ENCODE results near the gene FGF22. TPM values are rescaled to one million over a fixed set of nuclear protein-coding genes. Genes with fewer than 3 reads are reported as not detected.
A peak's percentile ranks its signal among the peaks of the same experiment; 100 is the strongest.

FGF22 gene
- total and polyA plus RNA-seq, 2 of the 13 experiments (the other 11 are each of a cell fraction or from before 2014, with no cell fraction given), result 0.24 TPM; not detected in 1

DNA sequence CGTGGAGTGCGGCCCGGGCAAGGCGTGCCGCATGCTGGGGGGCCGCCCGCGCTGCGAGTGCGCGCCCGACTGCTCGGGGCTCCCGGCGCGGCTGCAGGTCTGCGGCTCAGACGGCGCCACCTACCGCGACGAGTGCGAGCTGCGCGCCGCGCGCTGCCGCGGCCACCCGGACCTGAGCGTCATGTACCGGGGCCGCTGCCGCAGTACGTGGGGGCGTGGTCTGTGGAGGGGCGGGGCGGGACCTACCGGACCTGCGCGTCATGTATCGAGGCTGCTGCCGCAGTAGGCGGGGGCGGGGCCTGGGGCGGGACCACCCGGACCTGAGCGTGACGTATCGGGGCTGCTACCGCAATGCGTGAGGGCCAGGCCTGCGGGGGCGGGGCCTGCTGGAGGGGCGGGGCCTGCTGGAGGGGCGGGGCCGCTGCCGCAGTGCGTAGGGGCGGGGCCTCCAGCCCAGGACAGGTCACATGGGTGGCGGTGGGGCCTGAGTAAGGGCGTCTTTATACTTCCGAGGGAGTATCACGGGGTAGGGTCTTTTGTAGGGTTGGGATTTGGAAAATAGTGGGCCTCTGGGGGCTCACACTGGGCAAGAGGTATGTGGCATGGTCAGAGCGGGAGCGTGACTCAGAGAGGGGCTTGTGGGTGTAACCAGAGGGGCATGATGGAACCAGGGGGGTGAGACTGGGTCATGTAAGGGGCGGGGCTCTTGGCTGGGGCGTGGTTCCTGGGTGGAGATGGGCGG is 40.8 kb downstream of the FGF22 start (continued):
- no peak for TF ChIP-seq SRSF1 (optimal IDR thresholded peaks at IDR 0.05; ENCODE audit: low read depth, low read length)
- TF ChIP-seq ZSCAN29 (CRISPR knock-in tag; conservative IDR thresholded peaks at IDR 0.05), result no peak
- TF ChIP-seq SETDB1 (CRISPR knock-in tag; IDR thresholded peaks at IDR 0.05; ENCODE audit: borderline replicate concordance), result no peak
- no peak for TF ChIP-seq SUZ12 (IDR thresholded peaks at IDR 0.05; ENCODE audit: low read depth, low read length)
- no peak for TF ChIP-seq MED13 (CRISPR knock-in tag; IDR thresholded peaks at IDR 0.05)
- TF ChIP-seq, protein P1, sequence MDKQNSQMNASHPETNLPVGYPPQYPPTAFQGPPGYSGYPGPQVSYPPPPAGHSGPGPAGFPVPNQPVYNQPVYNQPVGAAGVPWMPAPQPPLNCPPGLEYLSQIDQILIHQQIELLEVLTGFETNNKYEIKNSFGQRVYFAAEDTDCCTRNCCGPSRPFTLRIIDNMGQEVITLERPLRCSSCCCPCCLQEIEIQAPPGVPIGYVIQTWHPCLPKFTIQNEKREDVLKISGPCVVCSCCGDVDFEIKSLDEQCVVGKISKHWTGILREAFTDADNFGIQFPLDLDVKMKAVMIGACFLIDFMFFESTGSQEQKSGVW (CRISPR knock-in tag; IDR thresholded peaks at IDR 0.05; ENCODE audit: borderline replicate concordance), result no peak
- TF ChIP-seq, protein P2, sequence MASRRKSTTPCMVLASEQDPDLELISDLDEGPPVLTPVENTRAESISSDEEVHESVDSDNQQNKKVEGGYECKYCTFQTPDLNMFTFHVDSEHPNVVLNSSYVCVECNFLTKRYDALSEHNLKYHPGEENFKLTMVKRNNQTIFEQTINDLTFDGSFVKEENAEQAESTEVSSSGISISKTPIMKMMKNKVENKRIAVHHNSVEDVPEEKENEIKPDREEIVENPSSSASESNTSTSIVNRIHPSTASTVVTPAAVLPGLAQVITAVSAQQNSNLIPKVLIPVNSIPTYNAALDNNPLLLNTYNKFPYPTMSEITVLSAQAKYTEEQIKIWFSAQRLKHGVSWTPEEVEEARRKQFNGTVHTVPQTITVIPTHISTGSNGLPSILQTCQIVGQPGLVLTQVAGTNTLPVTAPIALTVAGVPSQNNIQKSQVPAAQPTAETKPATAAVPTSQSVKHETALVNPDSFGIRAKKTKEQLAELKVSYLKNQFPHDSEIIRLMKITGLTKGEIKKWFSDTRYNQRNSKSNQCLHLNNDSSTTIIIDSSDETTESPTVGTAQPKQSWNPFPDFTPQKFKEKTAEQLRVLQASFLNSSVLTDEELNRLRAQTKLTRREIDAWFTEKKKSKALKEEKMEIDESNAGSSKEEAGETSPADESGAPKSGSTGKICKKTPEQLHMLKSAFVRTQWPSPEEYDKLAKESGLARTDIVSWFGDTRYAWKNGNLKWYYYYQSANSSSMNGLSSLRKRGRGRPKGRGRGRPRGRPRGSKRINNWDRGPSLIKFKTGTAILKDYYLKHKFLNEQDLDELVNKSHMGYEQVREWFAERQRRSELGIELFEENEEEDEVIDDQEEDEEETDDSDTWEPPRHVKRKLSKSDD (CRISPR knock-in tag; IDR thresholded peaks at IDR 0.05; ENCODE audit: low read depth), result no peak
- no peak for TF ChIP-seq HOXA7 (CRISPR knock-in tag; IDR thresholded peaks at IDR 0.05)
- TF ChIP-seq PRDM10 (CRISPR knock-in tag; IDR thresholded peaks at IDR 0.05; ENCODE audit: low read depth), result no peak
- TF ChIP-seq ZSCAN25 (CRISPR knock-in tag; IDR thresholded peaks at IDR 0.05), result peak; percentile 26; the same call in 1 of the 2 replicates
- peak; percentile 54; the same call in 1 of the 2 replicates for TF ChIP-seq KDM2A (CRISPR knock-in tag; IDR thresholded peaks at IDR 0.05; ENCODE audit: borderline replicate concordance, low read depth)
- no peak for TF ChIP-seq ZNF841 (CRISPR knock-in tag; IDR thresholded peaks at IDR 0.05; ENCODE audit: borderline replicate concordance)
- no peak for TF ChIP-seq KLF13 (CRISPR knock-in tag; IDR thresholded peaks at IDR 0.05)
- TF ChIP-seq ARNT (IDR thresholded peaks at IDR 0.05), result no peak
- TF ChIP-seq NR1H2 (CRISPR knock-in tag; IDR thresholded peaks at IDR 0.05; ENCODE audit: borderline replicate concordance, low read depth), result no peak
- no peak for TF ChIP-seq NFIB (CRISPR knock-in tag; IDR thresholded peaks at IDR 0.05; ENCODE audit: borderline replicate concordance)
- no peak for TF ChIP-seq THRA (CRISPR knock-in tag; IDR thresholded peaks at IDR 0.05; ENCODE audit: borderline replicate concordance)
- TF ChIP-seq, protein P3, sequence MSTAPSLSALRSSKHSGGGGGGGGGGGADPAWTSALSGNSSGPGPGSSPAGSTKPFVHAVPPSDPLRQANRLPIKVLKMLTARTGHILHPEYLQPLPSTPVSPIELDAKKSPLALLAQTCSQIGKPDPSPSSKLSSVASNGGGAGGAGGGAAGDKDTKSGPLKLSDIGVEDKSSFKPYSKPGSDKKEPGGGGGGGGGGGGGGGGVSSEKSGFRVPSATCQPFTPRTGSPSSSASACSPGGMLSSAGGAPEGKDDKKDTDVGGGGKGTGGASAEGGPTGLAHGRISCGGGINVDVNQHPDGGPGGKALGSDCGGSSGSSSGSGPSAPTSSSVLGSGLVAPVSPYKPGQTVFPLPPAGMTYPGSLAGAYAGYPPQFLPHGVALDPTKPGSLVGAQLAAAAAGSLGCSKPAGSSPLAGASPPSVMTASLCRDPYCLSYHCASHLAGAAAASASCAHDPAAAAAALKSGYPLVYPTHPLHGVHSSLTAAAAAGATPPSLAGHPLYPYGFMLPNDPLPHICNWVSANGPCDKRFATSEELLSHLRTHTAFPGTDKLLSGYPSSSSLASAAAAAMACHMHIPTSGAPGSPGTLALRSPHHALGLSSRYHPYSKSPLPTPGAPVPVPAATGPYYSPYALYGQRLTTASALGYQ (CRISPR knock-in tag; IDR thresholded peaks at IDR 0.05), result no peak
- TF ChIP-seq ISX (CRISPR knock-in tag; conservative IDR thresholded peaks at IDR 0.05), result no peak
